Activated CD8-positive, alpha-beta T cell treated with anti-CD3 and anti-CD28 coated beads, Interleukin-2, amount 10 ng/mL, durations not matched to agents 7 days and 5 days (primary cell): ENCODE results near the gene YY1AP1. TPM values are rescaled to one million over a fixed set of nuclear protein-coding genes. Genes with fewer than 3 reads are reported as not detected.
"Not testable (repeated sequence)": the region's sequence is repeated elsewhere in the genome, so short reads cannot be mapped to it uniquely, and the experiment has no call there.

ENCODE experiments used
- ATAC-seq: fragments of 150-1000 bp; cut with Tn5 transposase; one replicate; pipeline ENCODE4 v1.10.0; 2021; ENCODE audit warnings: moderate library complexity
- CTCF ChIA-PET: fragments of 350-600 bp; sonication (Branson Sonifier 250); formaldehyde crosslinking; loops from one replicate; lab custom pipeline; 2021; ENCODE audit warnings: antibody characterized with exemption; lab: Charles Lee
- POLR2A ChIA-PET: fragments of 350-600 bp; sonication (Branson Sonifier 250); formaldehyde crosslinking; loops from one replicate; lab custom pipeline; 2021; ENCODE audit warnings: antibody characterized with exemption; lab: Charles Lee
- DNase-seq: peaks from one replicate; pipeline ENCODE4 v3.0.0-alpha.2; 2020
- H3K27ac Mint-ChIP-seq: one replicate; pipeline ENCODE4 v1.8.0; 2021; ENCODE audit warnings: mild to moderate bottlenecking, mixed read lengths
- H3K27me3 Mint-ChIP-seq: one replicate; pipeline ENCODE4 v1.8.0; 2021; ENCODE audit warnings: low read depth, mixed read lengths
- H3K36me3 Mint-ChIP-seq: one replicate; pipeline ENCODE4 v1.8.0; 2021; ENCODE audit warnings: low read depth, mixed read lengths
- H3K4me1 Mint-ChIP-seq: one replicate; pipeline ENCODE4 v1.8.0; 2021; ENCODE audit warnings: low read depth, mixed read lengths
- H3K4me3 Mint-ChIP-seq: one replicate; pipeline ENCODE4 v1.8.0; 2021; ENCODE audit warnings: mild to moderate bottlenecking, mixed read lengths
- H3K9me3 Mint-ChIP-seq: one replicate; pipeline ENCODE4 v1.8.0; 2022; ENCODE audit warnings: mixed read lengths; ENCODE audit not compliant: insufficient read depth
- total RNA-seq, 2 experiments: library from RNA; stranded (reverse); gene quantifications; one replicate each; pipeline ENCODE4 v1.2.3, GENCODE V29; 2021

YY1AP1 gene
- total RNA-seq, 2 experiments from 2014 or later = 63.8 to 68.9 TPM

DNA sequence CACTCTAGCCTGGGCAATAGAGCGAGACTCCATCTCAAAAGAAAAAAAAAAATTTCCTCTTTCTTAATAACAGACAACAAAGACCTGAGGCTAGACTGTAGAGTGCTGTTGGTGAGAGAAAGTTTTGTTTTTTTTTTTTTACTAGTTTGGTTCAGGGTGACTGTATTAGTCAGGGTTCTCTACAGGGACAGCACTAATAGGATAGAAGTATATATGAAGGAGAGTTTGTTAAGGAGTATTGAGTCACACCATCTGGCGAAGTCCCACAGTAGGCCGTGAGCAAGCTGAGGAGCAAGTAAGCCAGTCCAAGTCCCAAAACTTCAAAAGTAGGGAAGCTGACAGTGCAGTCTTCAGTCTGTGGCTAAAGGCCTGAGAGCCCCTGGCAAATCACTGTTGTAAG, 22.9 kb upstream of the YY1AP1 start:
- H3K9me3 Mint-ChIP-seq, CTCF ChIA-PET, ATAC-seq, H3K4me3 Mint-ChIP-seq, DNase-seq, H3K27ac Mint-ChIP-seq, H3K27me3 Mint-ChIP-seq, POLR2A ChIA-PET: not testable (repeated sequence)
- H3K36me3 Mint-ChIP-seq = peaks cover 41% of the 10 kb centered on the region
- H3K4me1 Mint-ChIP-seq = peaks cover 12% of the 10 kb centered on the region

DNA sequence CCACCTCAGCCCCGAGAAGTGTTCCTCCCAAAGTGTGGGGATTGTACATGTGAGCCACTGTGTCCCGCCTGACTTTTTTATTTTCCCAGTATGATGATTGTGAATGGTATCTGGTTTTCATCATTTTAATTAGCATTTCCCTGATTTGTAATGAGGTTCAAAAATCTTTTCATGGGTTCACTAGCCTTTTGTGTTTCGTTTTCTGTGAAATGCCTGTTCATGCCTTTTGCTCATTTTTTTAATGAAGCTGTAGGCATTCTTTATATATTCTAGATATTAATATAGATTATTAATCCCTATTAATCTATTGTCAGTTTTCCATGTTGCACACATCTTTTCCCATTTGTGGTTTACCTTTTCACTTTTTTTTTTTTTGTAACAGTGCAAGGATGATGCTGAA, 20.8 kb upstream of the YY1AP1 start:
- no peak overlapping the region for H3K4me3 Mint-ChIP-seq
- CTCF ChIA-PET = interaction anchor here (0.7 to 1.2 kb wide), 2 partner anchors 20 to 459 kb away, joined by 3 read pairs; no protein-coding TSS in a partner anchor
- ATAC-seq (no peak), DNase-seq (no peak)
- no peaks in the 10 kb centered on the region for H3K27me3 Mint-ChIP-seq
- peaks cover 6% of the 10 kb centered on the region for H3K4me1 Mint-ChIP-seq
- no peaks in the 10 kb centered on the region for H3K9me3 Mint-ChIP-seq
- POLR2A ChIA-PET = interaction anchor here (0.6 kb wide), 1 partner anchor 258 kb away, joined by 3 read pairs; no protein-coding TSS in a partner anchor
- peaks cover 27% of the 10 kb centered on the region for H3K36me3 Mint-ChIP-seq
- no peak overlapping the region for H3K27ac Mint-ChIP-seq

DNA sequence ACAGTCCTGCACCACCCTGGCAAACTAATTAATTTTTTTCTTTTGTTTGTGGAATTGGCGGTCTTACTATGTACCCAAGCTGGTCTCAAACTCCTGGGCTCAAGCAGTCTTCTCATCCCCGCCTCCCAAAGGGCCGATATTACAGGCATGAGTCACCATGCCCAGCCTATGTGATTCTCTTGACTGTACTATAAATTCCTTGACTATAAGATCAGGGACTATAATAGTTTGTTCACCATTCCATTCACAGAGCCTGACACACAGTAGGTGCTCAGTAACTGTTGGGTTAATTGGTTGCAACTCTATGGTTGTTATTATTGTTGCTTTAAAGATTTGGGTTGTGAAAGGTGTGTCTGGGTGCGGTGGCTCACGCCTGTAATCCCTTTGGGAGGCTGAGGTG, 17.6 kb upstream of the YY1AP1 start:
- ChIA-PET CTCF (no interaction called here), POLR2A (no interaction called here)
- peaks cover 8% of the 10 kb centered on the region for H3K4me1 Mint-ChIP-seq
- H3K9me3 Mint-ChIP-seq = no peaks in the 10 kb centered on the region
- DNase-seq (no peak), ATAC-seq (no peak)
- H3K4me3 Mint-ChIP-seq = no peak overlapping the region
- no peak overlapping the region for H3K27ac Mint-ChIP-seq
- H3K36me3 Mint-ChIP-seq = peaks cover 18% of the 10 kb centered on the region
- H3K27me3 Mint-ChIP-seq = no peaks in the 10 kb centered on the region

DNA sequence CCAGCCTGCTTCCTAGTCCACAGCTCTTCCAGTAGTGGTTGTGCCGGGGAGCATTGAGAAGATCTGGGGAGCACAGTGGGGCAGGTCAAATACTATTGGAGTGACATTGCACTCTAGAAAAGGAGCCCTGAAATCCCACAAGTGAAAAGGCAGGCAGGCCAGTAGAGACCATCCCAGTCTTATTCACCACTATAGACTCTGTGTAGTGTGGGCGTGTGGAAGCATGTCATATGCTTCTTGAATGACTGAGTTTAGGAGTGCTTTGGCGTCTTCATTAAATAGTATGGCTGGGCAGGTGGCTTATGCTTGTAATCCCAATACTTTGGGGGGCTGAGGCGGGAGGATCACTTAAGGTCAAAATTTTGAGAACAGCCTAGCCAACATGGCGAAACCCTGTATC, 15.8 kb upstream of the YY1AP1 start:
- H3K9me3 Mint-ChIP-seq, POLR2A ChIA-PET, H3K27me3 Mint-ChIP-seq, CTCF ChIA-PET, H3K4me3 Mint-ChIP-seq, H3K4me1 Mint-ChIP-seq, ATAC-seq, H3K27ac Mint-ChIP-seq, DNase-seq: not testable (repeated sequence)
- peaks cover 15% of the 10 kb centered on the region for H3K36me3 Mint-ChIP-seq

DNA sequence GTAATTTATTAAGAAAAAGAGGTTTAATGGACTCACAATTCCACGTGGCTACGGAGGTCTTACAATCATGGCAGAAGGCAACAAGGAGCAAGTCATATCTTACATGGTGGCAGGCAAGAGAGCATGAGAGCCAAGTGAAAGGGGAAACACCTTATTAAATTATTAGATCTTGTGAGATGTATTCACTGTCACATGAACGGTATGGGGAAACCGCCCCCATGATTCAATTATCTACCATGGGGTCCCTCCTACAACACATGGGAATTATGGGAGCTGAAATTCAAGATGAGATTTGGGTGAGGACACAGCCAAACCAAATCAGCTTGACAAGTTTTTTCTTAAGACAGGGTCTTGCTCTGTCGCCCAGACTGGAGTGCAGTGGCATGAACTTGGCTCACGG, 14.6 kb upstream of the YY1AP1 start:
- Mint-ChIP-seq H3K4me3 (no peak overlapping the region), H3K27me3 (no peaks in the 10 kb centered on the region), H3K36me3 (peaks cover 12% of the 10 kb centered on the region), H3K27ac (no peak overlapping the region), H3K4me1 (peaks cover 8% of the 10 kb centered on the region), H3K9me3 (no peaks in the 10 kb centered on the region)
- DNase-seq (no peak), ATAC-seq (no peak)
- POLR2A ChIA-PET = no interaction called here
- CTCF ChIA-PET = no interaction called here

DNA sequence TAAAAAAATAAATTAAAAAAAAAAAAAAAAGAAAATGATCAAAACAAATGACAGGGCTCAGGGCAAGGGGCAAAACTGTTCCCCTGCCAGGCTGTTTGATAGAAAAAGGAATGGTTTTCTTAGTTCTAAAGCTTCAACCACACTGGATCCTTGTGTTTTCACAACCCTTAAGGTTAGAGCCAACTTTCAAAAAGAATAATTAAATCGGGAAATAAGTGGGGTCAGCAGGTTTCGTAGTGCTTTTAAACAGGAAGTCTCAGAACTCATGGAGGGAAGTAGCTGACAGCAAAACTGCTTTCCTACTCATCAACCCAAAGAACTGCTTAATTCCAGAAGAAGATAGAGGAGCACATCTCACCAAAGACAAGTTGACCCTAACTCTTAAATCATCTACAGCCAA, 13.1 kb upstream of the YY1AP1 start:
- ATAC-seq, H3K9me3 Mint-ChIP-seq, H3K27ac Mint-ChIP-seq, DNase-seq, POLR2A ChIA-PET, H3K27me3 Mint-ChIP-seq, H3K4me3 Mint-ChIP-seq, H3K4me1 Mint-ChIP-seq, CTCF ChIA-PET: not testable (repeated sequence)
- H3K36me3 Mint-ChIP-seq = peaks cover 16% of the 10 kb centered on the region

DNA sequence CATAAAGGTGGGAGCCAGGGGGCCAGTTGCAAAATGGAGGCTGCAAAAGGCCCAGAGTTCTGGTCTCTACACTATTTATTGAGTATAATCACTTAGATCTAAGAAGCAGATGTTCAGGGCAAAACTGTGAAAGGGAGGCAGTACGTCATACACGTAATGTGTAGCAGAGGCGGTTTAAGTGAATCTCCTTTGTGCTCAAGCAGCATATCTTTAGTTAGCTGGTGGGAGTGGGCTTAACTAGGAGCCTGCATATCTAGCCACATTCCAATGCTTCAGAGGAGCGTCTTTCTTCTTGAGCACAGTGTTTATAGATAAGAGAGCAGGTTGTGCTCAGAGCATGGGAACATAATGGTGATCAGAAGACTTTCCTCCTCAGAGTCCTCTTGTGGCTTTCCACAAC, 10.5 kb upstream of the YY1AP1 start:
- not testable (repeated sequence) for H3K27me3 Mint-ChIP-seq

DNA sequence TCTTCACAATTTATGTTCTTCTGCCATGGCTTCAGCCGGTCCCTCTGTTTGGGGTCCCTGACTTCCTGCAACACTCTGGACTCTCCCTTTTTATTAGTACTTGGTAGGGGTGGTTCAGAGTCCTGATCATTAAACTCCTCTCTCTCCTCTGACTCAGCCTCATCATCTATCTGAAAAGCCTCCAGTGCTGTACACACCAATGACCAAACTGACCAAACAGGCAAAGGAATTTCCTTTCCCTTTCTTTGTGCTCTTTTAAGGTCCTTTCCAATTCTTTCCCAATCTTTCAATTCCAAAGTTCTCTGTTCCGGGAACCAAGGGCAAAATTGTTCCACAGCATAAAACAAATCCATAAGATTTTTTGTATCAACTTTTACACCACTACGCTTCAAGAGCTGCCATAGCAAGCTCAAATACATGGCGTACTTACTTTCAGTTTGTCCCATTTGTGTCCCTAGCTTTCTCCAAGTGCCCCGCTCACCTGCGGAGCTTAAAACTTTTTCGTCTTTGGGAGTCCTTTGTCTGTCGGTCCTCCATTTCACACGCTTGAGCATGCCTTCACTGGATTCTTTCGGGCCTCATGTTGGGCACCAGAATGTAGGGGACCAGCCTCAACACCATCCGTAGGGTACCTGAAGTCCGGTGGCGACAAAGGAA, 9.9 kb upstream of the YY1AP1 start:
- H3K27me3 Mint-ChIP-seq = no peaks in the 10 kb centered on the region
- H3K27ac Mint-ChIP-seq = no peak overlapping the region
- DNase-seq = no peak
- H3K4me3 Mint-ChIP-seq = no peak overlapping the region
- POLR2A ChIA-PET = no interaction called here
- peaks cover 35% of the 10 kb centered on the region for H3K36me3 Mint-ChIP-seq
- H3K9me3 Mint-ChIP-seq = no peaks in the 10 kb centered on the region
- CTCF ChIA-PET = no interaction called here
- no peak for ATAC-seq
- H3K4me1 Mint-ChIP-seq = peaks cover 27% of the 10 kb centered on the region

More for the DNA sequence above, 10.5 kb upstream of the YY1AP1 start:
- Mint-ChIP-seq H3K4me1 (peaks cover 24% of the 10 kb centered on the region), H3K36me3 (peaks cover 33% of the 10 kb centered on the region)
- ATAC-seq, POLR2A ChIA-PET, CTCF ChIA-PET, H3K4me3 Mint-ChIP-seq, DNase-seq, H3K27ac Mint-ChIP-seq, H3K9me3 Mint-ChIP-seq: not testable (repeated sequence)

DNA sequence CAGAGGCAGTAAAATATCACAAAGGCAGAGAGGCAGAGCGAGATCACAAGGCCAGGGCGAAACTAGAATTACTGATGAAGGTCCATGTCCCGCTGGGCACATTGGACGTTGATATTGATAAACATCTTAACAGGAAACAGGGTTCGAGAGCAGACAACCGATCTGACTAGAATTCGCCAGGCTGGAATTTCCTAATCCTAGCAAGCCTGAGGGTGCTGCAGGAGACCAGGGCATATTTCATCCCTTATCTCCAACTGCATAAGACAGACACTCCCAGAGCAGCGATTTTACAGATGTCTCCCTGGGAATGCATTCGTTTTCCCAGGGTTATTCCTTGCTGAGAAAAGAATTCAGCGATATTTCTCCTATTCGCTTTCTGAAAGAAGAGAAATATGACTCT, 9.0 kb upstream of the YY1AP1 start:
- ATAC-seq, DNase-seq, H3K4me3 Mint-ChIP-seq, CTCF ChIA-PET, POLR2A ChIA-PET, H3K9me3 Mint-ChIP-seq, H3K27ac Mint-ChIP-seq, H3K27me3 Mint-ChIP-seq: not testable (repeated sequence)
- H3K4me1 Mint-ChIP-seq = peaks cover 30% of the 10 kb centered on the region
- peaks cover 41% of the 10 kb centered on the region for H3K36me3 Mint-ChIP-seq

DNA sequence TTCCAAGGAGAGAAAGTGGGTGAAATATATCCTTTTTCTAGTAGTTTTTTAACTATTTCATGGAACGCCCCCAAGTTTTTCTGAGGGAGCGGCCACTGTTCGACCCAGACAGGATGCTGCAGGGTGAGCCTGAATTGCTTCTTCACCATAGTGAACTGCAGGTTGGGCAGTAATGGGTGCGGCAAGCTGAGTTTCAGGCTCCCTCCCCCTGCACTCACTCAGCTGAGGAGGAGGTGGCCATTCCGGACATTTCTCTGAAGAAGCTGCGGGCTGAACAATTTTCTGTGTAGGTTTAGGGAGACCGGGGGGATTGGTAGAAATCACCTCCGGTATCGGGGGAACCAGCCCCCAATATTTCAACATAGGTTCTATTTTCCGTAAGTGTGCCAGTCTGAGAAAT, 8.5 kb upstream of the YY1AP1 start:
- ChIA-PET CTCF (no interaction called here), POLR2A (no interaction called here)
- no peak overlapping the region for H3K4me3 Mint-ChIP-seq
- no peak overlapping the region for H3K27ac Mint-ChIP-seq
- H3K9me3 Mint-ChIP-seq = no peaks in the 10 kb centered on the region
- peaks cover 33% of the 10 kb centered on the region for H3K4me1 Mint-ChIP-seq
- peaks cover 47% of the 10 kb centered on the region for H3K36me3 Mint-ChIP-seq
- ATAC-seq = no peak
- no peak for DNase-seq
- no peaks in the 10 kb centered on the region for H3K27me3 Mint-ChIP-seq

DNA sequence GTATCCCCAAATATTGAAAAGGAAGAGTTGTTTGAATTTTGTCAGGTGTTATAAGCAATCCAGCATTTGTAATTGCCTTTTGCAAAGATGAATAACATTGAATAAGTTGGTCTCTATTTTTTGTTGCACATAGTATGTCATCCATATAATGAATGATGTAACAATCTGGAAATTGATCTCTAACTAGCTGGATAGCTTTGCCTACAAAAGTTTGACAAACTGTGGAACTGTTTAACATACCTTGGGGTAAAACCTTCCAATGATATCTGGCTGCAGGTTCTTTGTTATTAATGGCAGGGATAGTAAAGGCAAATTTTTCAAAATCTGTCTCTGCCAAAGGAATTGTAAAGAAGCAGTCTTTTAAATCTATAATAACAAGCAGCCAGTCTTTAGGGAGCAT, 8.0 kb upstream of the YY1AP1 start:
- Mint-ChIP-seq H3K4me3 (no peak overlapping the region), H3K36me3 (peaks cover 52% of the 10 kb centered on the region), H3K27me3 (no peaks in the 10 kb centered on the region), H3K27ac (no peak overlapping the region), H3K9me3 (no peaks in the 10 kb centered on the region), H3K4me1 (peaks cover 38% of the 10 kb centered on the region)
- CTCF ChIA-PET = no interaction called here
- ATAC-seq = no peak
- no peak for DNase-seq
- POLR2A ChIA-PET = no interaction called here

DNA sequence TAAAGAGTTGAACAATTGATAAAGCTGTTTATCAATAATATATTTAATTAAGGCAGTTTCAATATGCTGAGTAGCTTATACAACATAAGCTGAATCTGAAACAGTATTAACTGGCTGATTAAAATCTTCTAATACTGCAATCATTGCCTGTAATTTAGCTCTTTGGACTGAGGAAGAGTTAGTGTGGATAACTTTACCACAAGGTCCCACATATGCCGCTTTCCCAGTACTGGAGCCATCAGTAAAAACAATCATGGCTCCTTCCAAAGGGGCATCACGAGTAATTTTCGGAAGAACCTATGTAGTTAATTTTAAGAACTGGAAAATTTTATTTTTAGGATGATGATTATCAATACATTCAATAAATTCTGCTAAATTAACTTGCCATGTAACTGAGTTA, 7.0 kb upstream of the YY1AP1 start:
- Mint-ChIP-seq H3K4me3 (no peak overlapping the region), H3K27ac (no peak overlapping the region), H3K27me3 (no peaks in the 10 kb centered on the region), H3K9me3 (no peaks in the 10 kb centered on the region), H3K36me3 (peaks cover 58% of the 10 kb centered on the region), H3K4me1 (peaks cover 45% of the 10 kb centered on the region)
- ChIA-PET POLR2A (no interaction called here), CTCF (no interaction called here)
- DNase-seq (no peak), ATAC-seq (no peak)

DNA sequence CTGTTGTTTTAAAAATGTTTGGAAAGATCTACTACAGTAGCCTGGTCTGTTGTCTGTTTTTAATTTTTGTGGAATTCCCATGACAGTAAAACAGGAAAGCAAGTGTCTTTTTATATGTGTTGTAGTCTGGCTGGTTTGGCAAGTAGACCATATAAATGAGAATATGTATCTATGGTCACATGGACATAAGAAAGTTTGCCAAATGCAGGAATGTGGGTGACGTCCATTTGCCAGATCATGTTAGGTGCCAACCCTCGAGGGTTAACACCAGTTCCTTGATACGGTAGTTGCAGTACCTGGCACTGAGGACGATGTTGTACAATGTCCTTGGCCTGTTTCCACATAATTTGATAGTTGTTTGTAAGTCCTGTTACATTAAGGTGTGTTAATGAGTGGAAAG, 6.5 kb upstream of the YY1AP1 start:
- Mint-ChIP-seq H3K9me3 (no peaks in the 10 kb centered on the region), H3K4me1 (peaks cover 50% of the 10 kb centered on the region), H3K27ac (no peak overlapping the region), H3K36me3 (peaks cover 61% of the 10 kb centered on the region), H3K27me3 (no peaks in the 10 kb centered on the region), H3K4me3 (no peak overlapping the region)
- ChIA-PET CTCF (no interaction called here), POLR2A (no interaction called here)
- DNase-seq (no peak), ATAC-seq (no peak)
